A673 (cell line): ENCODE measurements around the gene HK2. TPM values are rescaled to one million over a fixed set of nuclear protein-coding genes. Genes with fewer than 3 reads are reported as not detected.

Source experiments
- BruUV-seq: library from RNA; stranded (reverse); fragments of 400-500 nt; replicated peaks from 2 replicates; lab custom pipeline; 2021; lab: Mats Ljungman, UMichigan
- CTCF ChIA-PET: fragments of 300-600 bp; sonication (Branson Sonifier 250); formaldehyde crosslinking; loops from one replicate; lab custom pipeline; 2022; ENCODE audit warnings: antibody characterized with exemption; lab: Charles Lee
- POLR2A ChIA-PET: fragments of 300-600 bp; sonication (Branson Sonifier 250); formaldehyde crosslinking; loops from one replicate; lab custom pipeline; 2022; ENCODE audit warnings: antibody characterized with exemption; ENCODE audit not compliant: low non-redundant PET; lab: Charles Lee
- DNase-seq: peaks from one replicate; pipeline ENCODE4 v3.0.0-alpha.2; 2015; ENCODE audit warnings: low spot score
- H3K27ac ChIP-seq: fragments of 200-600 bp; sonication (generic); 2 replicates; pipeline ENCODE4 v1.5.1; 2016; ENCODE audit warnings: mixed run types, low read depth, mild to moderate bottlenecking, mixed read lengths, antibody characterized with exemption, low read length; ENCODE audit not compliant: poor library complexity, severe bottlenecking
- H3K27me3 ChIP-seq: fragments of 200-600 bp; sonication (generic); replicated peaks from 2 replicates; pipeline ENCODE4 v1.6.1; 2017; ENCODE audit warnings: mixed run types, low read depth, mild to moderate bottlenecking, mixed read lengths, antibody characterized with exemption, low read length; ENCODE audit not compliant: insufficient read depth, poor library complexity
- H3K36me3 ChIP-seq: fragments of 200-600 bp; sonication (generic); 2 replicates; pipeline ENCODE4 v1.6.1; 2016; ENCODE audit warnings: mixed run types, mild to moderate bottlenecking, mixed read lengths, antibody characterized with exemption, low read length; ENCODE audit not compliant: insufficient read depth, poor library complexity, severe bottlenecking
- H3K4me1 ChIP-seq: fragments of 200-600 bp; sonication (generic); 2 replicates; pipeline ENCODE4 v1.6.1; 2017; ENCODE audit warnings: mixed run types, mild to moderate bottlenecking, mixed read lengths, antibody characterized with exemption, low read length; ENCODE audit not compliant: insufficient read depth, poor library complexity, severe bottlenecking
- H3K4me3 ChIP-seq: fragments of 200-600 bp; sonication (generic); 2 replicates; pipeline ENCODE4 v1.5.1; 2016; ENCODE audit warnings: low read depth, mixed run types, mild to moderate bottlenecking, mixed read lengths, low read length; ENCODE audit not compliant: poor library complexity, severe bottlenecking
- H3K9me3 ChIP-seq: fragments of 200-600 bp; sonication (generic); 2 replicates; pipeline ENCODE4 v1.6.1; 2016; ENCODE audit warnings: mixed run types, low read depth, mild to moderate bottlenecking, mixed read lengths, antibody characterized with exemption, low read length; ENCODE audit not compliant: poor library complexity, severe bottlenecking
- EZH2 ChIP-seq: fragments of 200-600 bp; sonication (generic); IDR thresholded peaks from 2 replicates; pipeline ENCODE4 v1.6.1; 2017; ENCODE audit warnings: borderline replicate concordance, low read depth, mild to moderate bottlenecking, mixed read lengths, antibody characterized with exemption, low read length; ENCODE audit not compliant: poor library complexity, severe bottlenecking
- intact Hi-C: fragments of 100-400 bp; cut with micrococcal nuclease; formaldehyde crosslinking; loops from one replicate; pipeline ENCODE4 v1.10.0; 2022; ENCODE audit not compliant: unreplicated experiment
- total RNA-seq: library from RNA; stranded (reverse); gene quantifications from 2 replicates; pipeline ENCODE4 v1.2.3, GENCODE V29; 2021
- TF ChIP-seq, protein P1 (sequence below): fragments of 300-800, 200-600 bp; sonication (generic); conservative IDR thresholded peaks from 2 replicates; pipeline ENCODE4 v1.5.1; 2017; ENCODE audit warnings: low read depth, mild to moderate bottlenecking, antibody characterized with exemption, low read length, moderate library complexity, mixed read lengths

Gene HK2
- total RNA-seq, 1 experiment from 2014 or later: 42.6 TPM

DNA sequence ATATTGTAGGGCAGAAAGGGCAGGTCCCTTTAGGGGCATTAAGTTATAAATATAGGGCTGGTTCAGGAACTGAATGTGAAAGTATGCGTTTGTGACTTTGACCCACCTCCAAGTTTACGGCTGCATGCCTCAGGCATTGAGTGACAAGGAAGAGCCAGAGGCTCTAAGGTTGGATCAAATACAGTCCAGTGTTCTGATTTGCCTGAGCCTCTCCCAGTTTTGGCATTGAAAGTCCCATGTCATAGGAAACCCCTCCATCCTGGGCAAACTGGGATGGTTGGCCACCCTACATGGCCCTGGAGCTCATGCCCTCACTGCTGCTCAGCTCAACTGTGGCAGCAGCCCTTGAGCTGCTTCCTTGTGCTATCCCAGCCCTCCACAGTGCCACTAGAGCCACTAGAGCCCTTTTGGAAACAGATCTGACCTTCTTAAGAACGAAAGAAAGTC, 29.9 kb downstream of the HK2 start:
- no peaks in the 10 kb centered on the region for H3K9me3 ChIP-seq
- intact Hi-C loops: no loop called here
- H3K4me1 ChIP-seq: peaks cover 19% of the 10 kb centered on the region
- CTCF ChIA-PET: interaction anchor here (0.6 kb wide), 1 partner anchor 180 kb away, joined by 9 read pairs; no protein-coding TSS in a partner anchor
- BruUV-seq: no TSS peak
- DNase-seq: no peak
- TF ChIP-seq, protein P1, sequence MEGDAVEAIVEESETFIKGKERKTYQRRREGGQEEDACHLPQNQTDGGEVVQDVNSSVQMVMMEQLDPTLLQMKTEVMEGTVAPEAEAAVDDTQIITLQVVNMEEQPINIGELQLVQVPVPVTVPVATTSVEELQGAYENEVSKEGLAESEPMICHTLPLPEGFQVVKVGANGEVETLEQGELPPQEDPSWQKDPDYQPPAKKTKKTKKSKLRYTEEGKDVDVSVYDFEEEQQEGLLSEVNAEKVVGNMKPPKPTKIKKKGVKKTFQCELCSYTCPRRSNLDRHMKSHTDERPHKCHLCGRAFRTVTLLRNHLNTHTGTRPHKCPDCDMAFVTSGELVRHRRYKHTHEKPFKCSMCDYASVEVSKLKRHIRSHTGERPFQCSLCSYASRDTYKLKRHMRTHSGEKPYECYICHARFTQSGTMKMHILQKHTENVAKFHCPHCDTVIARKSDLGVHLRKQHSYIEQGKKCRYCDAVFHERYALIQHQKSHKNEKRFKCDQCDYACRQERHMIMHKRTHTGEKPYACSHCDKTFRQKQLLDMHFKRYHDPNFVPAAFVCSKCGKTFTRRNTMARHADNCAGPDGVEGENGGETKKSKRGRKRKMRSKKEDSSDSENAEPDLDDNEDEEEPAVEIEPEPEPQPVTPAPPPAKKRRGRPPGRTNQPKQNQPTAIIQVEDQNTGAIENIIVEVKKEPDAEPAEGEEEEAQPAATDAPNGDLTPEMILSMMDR: no peak
- no peak for TF ChIP-seq EZH2
- POLR2A ChIA-PET: no interaction called here
- no peak overlapping the region for H3K4me3 ChIP-seq
- H3K36me3 ChIP-seq: peaks cover 11% of the 10 kb centered on the region
- no peaks in the 10 kb centered on the region for H3K27me3 ChIP-seq
- H3K27ac ChIP-seq: no peak overlapping the region

DNA sequence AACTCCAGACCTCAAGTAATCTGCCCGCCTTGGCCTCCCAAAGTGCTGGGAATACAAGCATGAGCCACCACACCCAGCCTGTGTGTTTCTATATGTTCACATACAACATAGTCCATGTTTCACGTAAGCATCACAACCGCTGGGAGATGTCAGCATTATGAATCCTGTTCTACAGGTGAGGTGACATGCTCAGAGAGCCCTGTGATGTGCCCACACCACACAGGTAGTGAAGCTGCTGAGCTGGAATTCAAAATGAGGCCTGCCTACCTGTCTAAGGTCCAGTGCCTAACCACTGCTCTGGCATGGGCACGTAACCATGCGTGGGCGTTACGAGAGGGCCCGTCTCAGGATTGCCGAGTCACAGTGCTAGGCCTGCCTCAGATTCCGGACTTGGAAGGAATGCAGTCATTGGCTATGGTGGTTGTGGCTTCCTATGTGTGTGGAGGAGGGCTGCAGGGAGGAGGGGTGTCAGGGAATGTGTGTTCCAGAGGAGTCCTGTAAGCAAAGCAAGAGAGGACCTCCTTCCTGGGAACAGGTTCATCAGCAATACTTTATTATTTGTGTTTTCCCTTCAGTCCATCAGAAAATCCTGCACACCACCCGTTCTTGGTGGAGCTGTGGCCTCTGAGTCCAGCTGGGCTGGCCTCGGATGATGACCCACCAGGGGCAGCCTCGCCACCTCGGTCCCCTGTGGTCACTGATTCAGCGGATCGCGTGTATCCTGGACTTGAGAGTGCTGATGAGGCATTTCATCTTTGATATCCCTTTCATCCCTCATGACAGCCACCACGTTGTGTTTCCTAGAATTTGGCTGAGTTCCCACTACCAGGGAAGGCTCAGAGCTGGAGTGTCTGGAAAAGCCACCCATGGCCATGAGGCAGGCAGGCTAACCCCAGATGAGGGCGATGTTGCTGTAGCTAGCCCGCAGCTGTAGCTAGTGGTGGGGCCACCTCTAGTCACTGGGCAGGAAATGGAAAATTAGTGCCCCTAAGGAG, 31.1 kb downstream of the HK2 start:
- TF ChIP-seq, protein P1: no peak
- no peak for TF ChIP-seq EZH2
- DNase-seq: peak; percentile 28
- intact Hi-C loops: no loop called here
- H3K27me3 ChIP-seq: no peaks in the 10 kb centered on the region
- H3K27ac ChIP-seq: peak overlapping the region; percentile 46
- H3K36me3 ChIP-seq: peaks cover 14% of the 10 kb centered on the region
- ChIA-PET CTCF (no interaction called here), POLR2A (no interaction called here)
- BruUV-seq: no TSS peak
- H3K4me3 ChIP-seq: no peak overlapping the region
- H3K4me1 ChIP-seq: peaks cover 19% of the 10 kb centered on the region
- no peaks in the 10 kb centered on the region for H3K9me3 ChIP-seq

DNA sequence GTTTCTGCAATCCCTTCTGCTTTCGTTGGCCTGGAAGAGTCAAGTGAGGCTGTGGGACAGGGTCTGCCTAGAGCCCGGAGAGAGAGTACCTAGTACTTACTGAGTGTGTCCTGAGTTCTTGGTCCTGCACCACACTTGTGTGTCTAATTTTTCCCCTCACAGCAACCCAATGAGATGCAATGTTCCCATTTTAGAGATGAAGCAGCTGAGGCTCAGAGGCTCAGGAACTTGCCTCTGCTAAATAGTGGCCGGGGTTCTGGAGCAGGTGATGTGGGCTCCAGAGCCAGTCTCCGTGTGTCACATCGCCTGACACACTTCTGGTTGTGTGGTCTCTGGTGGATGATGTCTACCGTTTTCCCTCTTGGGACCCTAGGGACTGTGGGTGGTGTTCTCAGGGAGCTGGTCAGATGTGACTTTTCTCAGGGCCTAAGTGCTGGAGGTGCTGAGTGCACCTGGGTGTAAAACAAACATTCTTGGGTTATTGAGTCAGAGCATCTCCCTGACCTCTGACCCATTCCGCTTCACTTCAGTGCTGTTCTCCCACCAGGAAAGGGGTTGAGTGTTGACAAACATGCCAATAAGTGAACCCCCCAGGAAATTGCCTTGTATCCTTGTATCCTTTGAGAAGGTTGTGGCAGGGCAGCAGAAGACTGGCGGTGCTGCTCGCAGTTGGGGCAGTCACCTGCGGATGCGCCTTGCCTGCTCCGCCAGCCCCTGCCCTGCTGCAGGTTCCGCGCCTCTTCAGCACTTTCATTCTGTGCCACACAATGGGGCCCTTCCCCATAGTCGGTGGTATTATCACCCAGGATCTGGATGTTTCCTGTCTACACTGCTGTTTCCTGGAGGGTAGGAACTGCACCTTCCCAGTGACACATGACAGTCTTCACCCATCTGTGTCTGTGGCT, 32.1 kb downstream of the HK2 start:
- no TSS peak for BruUV-seq
- no peaks in the 10 kb centered on the region for H3K27me3 ChIP-seq
- no peak overlapping the region for H3K4me3 ChIP-seq
- TF ChIP-seq EZH2: no peak
- TF ChIP-seq, protein P1: no peak
- CTCF ChIA-PET: no interaction called here
- POLR2A ChIA-PET: no interaction called here
- H3K27ac ChIP-seq: no peak overlapping the region
- H3K36me3 ChIP-seq: peaks cover 14% of the 10 kb centered on the region
- DNase-seq: no peak
- peaks cover 19% of the 10 kb centered on the region for H3K4me1 ChIP-seq
- intact Hi-C loops: no loop called here
- no peaks in the 10 kb centered on the region for H3K9me3 ChIP-seq
